CD4-positive, alpha-beta T cell (primary cell): ENCODE data around the gene FAM180A. TPM values are rescaled to one million over a fixed set of nuclear protein-coding genes. Genes with fewer than 3 reads are reported as not detected.

Experiments
- ATAC-seq: fragments of 200-7000 bp; cut with Tn5 transposase; one replicate; pipeline ENCODE4 v1.10.0; 2022; ENCODE audit warnings: mild to moderate bottlenecking; ENCODE audit not compliant: poor library complexity
- CTCF ChIA-PET: fragments of 350-600 bp; sonication (Branson Sonifier 250); formaldehyde crosslinking; loops from one replicate; lab custom pipeline; 2021; ENCODE audit warnings: antibody characterized with exemption, inconsistent platforms; lab: Charles Lee
- POLR2A ChIA-PET: fragments of 350-600 bp; sonication (Branson Sonifier 250); formaldehyde crosslinking; loops from one replicate; lab custom pipeline; 2021; ENCODE audit warnings: antibody characterized with exemption, inconsistent platforms; lab: Charles Lee
- DNase-seq, 14 experiments: peaks; one replicate each; pipeline ENCODE4 v3.0.0-alpha.2; 2013 to 2020; ENCODE audit warnings: mixed read lengths in 2 of 14
- H3K27ac ChIP-seq, 2 donors: one replicate each; pipeline versions ENCODE4 v1.5.1 to v1.7.0; 2013; ENCODE audit warnings: low read length in 2 of 2, low read depth in 1 of 2, mild to moderate bottlenecking in 1 of 2
- H3K27me3 ChIP-seq, 2 experiments: 1 replicate in 1 of 2; 2 replicates in 1 of 2; pipeline versions ENCODE4 v1.6.1 to v1.7.0; 2013; ENCODE audit warnings: low read length in 2 of 2, control low read depth in 1 of 2, mild to moderate bottlenecking in 1 of 2, moderate library complexity in 1 of 2; ENCODE audit not compliant: insufficient read depth in 2 of 2, control insufficient read depth in 1 of 2
- H3K36me3 ChIP-seq: one replicate; pipeline ENCODE4 v1.6.1; 2013; ENCODE audit warnings: low read length, control low read depth; ENCODE audit not compliant: insufficient read depth
- H3K4me1 ChIP-seq: one replicate; pipeline ENCODE4 v1.6.1; 2013; ENCODE audit warnings: low read length, control low read depth; ENCODE audit not compliant: insufficient read depth
- H3K4me3 ChIP-seq: one replicate; pipeline ENCODE4 v1.5.1; 2013; ENCODE audit warnings: mild to moderate bottlenecking, low read length, moderate library complexity
- H3K9me3 ChIP-seq, 2 experiments: 1 replicate in 1 of 2; 2 replicates in 1 of 2; pipeline versions ENCODE4 v1.6.1 to v1.7.0; 2013; ENCODE audit warnings: low read length in 2 of 2, mild to moderate bottlenecking in 2 of 2, control low read depth in 1 of 2, moderate library complexity in 1 of 2; ENCODE audit not compliant: control insufficient read depth in 1 of 2, insufficient read depth in 1 of 2
- H3K27ac Mint-ChIP-seq: one replicate; pipeline ENCODE4 v1.8.0; 2020; ENCODE audit warnings: mixed read lengths
- H3K27me3 Mint-ChIP-seq: one replicate; pipeline ENCODE4 v1.8.0; 2021; ENCODE audit warnings: mixed read lengths
- H3K36me3 Mint-ChIP-seq: one replicate; pipeline ENCODE4 v1.8.0; 2021; ENCODE audit warnings: low read depth, mixed read lengths
- H3K4me1 Mint-ChIP-seq: one replicate; pipeline ENCODE4 v1.8.0; 2021; ENCODE audit warnings: low read depth, mixed read lengths
- H3K4me3 Mint-ChIP-seq: one replicate; pipeline ENCODE4 v1.8.0; 2020; ENCODE audit warnings: mild to moderate bottlenecking, mixed read lengths
- H3K9me3 Mint-ChIP-seq: one replicate; pipeline ENCODE4 v1.8.0; 2020; ENCODE audit warnings: mixed read lengths
- intact Hi-C, 2 experiments: fragments of 100-400 bp; cut with DNase I in 1 of 2; cut with micrococcal nuclease in 1 of 2; formaldehyde crosslinking; loops; one replicate each; pipeline versions ENCODE4 v1.15.1 to v1.9.0; 2023 to 2025; cut with DNase I, micrococcal nuclease
- total RNA-seq, 174 experiments: library from RNA in 2 of 174; stranded (reverse) in 2 of 174; gene quantifications; one replicate each; pipeline ENCODE4 v1.2.3 and lab custom pipeline; 2021 to 2026
- TF ChIP-seq, protein P1 (sequence below): fragments of 200-600 bp; IDR thresholded peaks from one replicate; pipeline ENCODE4 v1.8.0; 2022; ENCODE audit warnings: antibody characterized with exemption, mild to moderate bottlenecking

FAM180A gene
- total RNA-seq, 2 experiments from 2014 or later: not detected

DNA sequence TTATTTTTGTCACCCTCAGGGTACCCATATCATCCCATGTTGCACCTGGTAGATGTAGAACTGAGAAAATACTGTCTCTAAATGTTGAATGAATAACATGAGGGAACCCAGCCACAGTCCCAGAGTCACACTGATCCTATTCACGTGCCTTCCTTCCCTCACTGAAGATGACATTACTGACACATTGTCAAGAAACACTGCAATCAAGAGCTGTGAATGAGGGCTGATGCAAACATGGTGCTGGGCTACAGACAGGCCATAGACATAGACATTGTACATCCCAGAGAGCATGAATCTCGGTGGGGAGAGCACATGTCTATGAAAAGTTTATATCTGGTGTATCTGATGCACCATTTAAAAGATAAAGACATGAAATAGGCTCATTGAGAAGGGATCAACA, 30.4 kb downstream of the FAM180A start:
- DNase-seq: no peak
- TF ChIP-seq, protein P1, sequence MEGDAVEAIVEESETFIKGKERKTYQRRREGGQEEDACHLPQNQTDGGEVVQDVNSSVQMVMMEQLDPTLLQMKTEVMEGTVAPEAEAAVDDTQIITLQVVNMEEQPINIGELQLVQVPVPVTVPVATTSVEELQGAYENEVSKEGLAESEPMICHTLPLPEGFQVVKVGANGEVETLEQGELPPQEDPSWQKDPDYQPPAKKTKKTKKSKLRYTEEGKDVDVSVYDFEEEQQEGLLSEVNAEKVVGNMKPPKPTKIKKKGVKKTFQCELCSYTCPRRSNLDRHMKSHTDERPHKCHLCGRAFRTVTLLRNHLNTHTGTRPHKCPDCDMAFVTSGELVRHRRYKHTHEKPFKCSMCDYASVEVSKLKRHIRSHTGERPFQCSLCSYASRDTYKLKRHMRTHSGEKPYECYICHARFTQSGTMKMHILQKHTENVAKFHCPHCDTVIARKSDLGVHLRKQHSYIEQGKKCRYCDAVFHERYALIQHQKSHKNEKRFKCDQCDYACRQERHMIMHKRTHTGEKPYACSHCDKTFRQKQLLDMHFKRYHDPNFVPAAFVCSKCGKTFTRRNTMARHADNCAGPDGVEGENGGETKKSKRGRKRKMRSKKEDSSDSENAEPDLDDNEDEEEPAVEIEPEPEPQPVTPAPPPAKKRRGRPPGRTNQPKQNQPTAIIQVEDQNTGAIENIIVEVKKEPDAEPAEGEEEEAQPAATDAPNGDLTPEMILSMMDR: no peak
- ChIA-PET CTCF (no interaction called here), POLR2A (no interaction called here)
- no peaks in the 10 kb centered on the region for H3K36me3 ChIP-seq
- H3K4me3 ChIP-seq: no peak overlapping the region
- no peaks in the 10 kb centered on the region for H3K4me1 Mint-ChIP-seq
- H3K4me1 ChIP-seq: no peaks in the 10 kb centered on the region
- no peak overlapping the region for H3K27ac Mint-ChIP-seq
- H3K9me3 Mint-ChIP-seq: no peaks in the 10 kb centered on the region
- no peaks in the 10 kb centered on the region for H3K36me3 Mint-ChIP-seq
- peaks cover 0 to 13% of the 10 kb centered on the region in 2 experiments for H3K27me3 ChIP-seq
- H3K9me3 ChIP-seq: no peaks in the 10 kb centered on the region
- peaks cover 34% of the 10 kb centered on the region for H3K27me3 Mint-ChIP-seq
- ATAC-seq: no peak
- intact Hi-C loops: no loop called here
- no peak overlapping the region for H3K27ac ChIP-seq
- H3K4me3 Mint-ChIP-seq: no peak overlapping the region

DNA sequence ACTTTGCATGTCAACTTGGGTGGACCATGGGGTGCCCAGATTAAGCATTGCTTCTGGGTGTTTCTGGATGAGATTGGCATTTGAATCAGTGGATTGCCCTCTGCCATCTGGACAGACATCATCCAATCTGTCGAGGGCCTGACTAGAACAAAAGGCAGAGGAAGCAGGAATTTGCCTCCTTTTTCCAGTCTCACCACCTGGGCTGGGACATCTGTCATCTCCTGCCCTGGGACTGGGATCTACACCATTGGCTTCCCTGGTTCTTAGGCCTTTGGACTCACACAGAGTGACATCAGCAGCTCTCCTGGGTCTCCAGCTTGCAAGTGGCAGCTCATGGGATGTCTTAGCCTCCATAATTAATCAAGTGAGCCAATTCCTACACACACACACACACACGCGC, 30.9 kb downstream of the FAM180A start:
- ChIA-PET CTCF (no interaction called here), POLR2A (no interaction called here)
- no peaks in the 10 kb centered on the region for H3K36me3 Mint-ChIP-seq
- Histone ChIP-seq H3K4me1 (no peaks in the 10 kb centered on the region), H3K9me3 (no peaks in the 10 kb centered on the region), H3K27me3 (peaks cover 0 to 8% of the 10 kb centered on the region in 2 experiments), H3K27ac (no peak overlapping the region), H3K36me3 (no peaks in the 10 kb centered on the region), H3K4me3 (no peak overlapping the region)
- no peaks in the 10 kb centered on the region for H3K4me1 Mint-ChIP-seq
- no peak for ATAC-seq
- no peak overlapping the region for H3K4me3 Mint-ChIP-seq
- no peaks in the 10 kb centered on the region for H3K9me3 Mint-ChIP-seq
- no peak for DNase-seq
- H3K27me3 Mint-ChIP-seq: peaks cover 34% of the 10 kb centered on the region
- TF ChIP-seq, protein P1: no peak
- intact Hi-C loops: no loop called here
- H3K27ac Mint-ChIP-seq: no peak overlapping the region

DNA sequence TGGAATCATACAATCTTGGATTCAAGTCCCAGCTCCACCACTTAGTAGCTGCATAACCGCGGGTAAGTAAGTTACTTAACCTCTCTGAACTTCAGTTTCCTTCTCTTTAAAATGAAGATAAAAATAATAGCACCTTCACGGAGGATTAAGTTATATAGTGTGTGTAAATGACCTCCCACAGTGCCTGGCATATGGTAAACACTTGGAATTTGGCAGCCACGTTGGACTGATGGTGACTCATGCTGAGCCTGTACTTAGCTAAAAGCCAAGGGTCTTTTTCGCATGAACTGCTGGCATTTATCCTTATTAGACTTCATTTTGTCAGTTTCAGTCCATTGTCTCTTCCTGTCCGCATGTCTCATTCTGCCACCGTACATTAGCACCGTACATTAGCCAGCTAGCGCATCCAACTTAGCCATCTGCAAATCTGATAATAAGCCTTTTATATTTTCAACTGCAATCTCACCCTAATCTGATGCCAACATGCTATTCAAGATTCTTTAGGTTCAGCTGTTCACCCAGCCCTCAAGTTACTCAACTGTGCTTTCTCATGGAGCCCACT, 31.9 kb downstream of the FAM180A start:
- intact Hi-C loops: no loop called here
- peaks cover 0 to 7% of the 10 kb centered on the region in 2 experiments for H3K27me3 ChIP-seq
- CTCF ChIA-PET: no interaction called here
- Mint-ChIP-seq H3K36me3 (no peaks in the 10 kb centered on the region), H3K27ac (no peak overlapping the region), H3K9me3 (no peaks in the 10 kb centered on the region), H3K27me3 (peaks cover 28% of the 10 kb centered on the region), H3K4me3 (no peak overlapping the region), H3K4me1 (no peaks in the 10 kb centered on the region)
- no peak overlapping the region for H3K4me3 ChIP-seq
- no peaks in the 10 kb centered on the region for H3K36me3 ChIP-seq
- POLR2A ChIA-PET: no interaction called here
- TF ChIP-seq, protein P1: no peak
- no peak for DNase-seq
- H3K9me3 ChIP-seq: no peaks in the 10 kb centered on the region
- H3K4me1 ChIP-seq: no peaks in the 10 kb centered on the region
- no peak overlapping the region for H3K27ac ChIP-seq
- no peak for ATAC-seq
